AG08396 (cell line): ENCODE measurements around the gene SAA4.
"Not testable (repeated sequence)": the region's sequence is repeated elsewhere in the genome, so short reads cannot be mapped to it uniquely, and the experiment has no call there.

Source experiments
- DNase-seq: peaks from one replicate; pipeline ENCODE4 v3.0.0; 2012; ENCODE audit warnings: low spot score, mixed read lengths

The SAA4 gene, protein sequence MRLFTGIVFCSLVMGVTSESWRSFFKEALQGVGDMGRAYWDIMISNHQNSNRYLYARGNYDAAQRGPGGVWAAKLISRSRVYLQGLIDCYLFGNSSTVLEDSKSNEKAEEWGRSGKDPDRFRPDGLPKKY

DNA sequence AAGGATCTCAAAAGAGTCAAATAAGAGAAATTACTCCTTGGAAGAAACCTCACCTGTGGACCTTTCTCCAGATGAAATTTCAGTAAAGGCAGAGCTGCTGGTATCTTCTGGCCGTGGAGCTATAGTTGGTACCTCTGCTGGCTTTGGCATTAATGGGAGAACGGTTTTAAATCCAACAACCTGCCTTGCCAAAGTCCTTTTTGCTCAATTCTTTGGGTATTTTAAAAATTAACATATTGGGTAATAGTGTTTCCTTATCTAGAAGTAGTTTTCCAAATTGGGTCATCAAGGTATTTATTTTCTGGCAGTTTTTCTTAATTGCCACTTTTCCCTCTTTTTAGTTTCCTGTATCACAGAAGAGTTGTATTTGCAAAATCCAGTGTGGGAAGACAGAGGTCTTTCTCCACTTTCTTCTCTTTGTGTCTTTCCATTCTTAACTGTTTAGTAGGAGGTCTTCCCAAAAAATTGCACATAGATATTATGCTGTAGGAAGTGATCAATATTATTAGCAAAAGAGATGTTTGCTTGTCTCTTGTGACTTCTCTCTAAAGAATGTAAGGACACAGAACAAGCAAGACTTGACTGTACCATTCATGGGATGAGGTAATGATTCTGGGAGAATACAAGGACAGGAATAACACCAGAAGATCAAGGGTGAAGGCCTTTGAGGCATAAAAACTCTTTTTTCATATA lies at the start of gene SAA4:
Gene SAA4, minus strand, starts transcription at position 139 of the 693 bp plus-strand sequence. CDS start 876 bp downstream, outside the sequence.
- DNase-seq, result no peak

DNA sequence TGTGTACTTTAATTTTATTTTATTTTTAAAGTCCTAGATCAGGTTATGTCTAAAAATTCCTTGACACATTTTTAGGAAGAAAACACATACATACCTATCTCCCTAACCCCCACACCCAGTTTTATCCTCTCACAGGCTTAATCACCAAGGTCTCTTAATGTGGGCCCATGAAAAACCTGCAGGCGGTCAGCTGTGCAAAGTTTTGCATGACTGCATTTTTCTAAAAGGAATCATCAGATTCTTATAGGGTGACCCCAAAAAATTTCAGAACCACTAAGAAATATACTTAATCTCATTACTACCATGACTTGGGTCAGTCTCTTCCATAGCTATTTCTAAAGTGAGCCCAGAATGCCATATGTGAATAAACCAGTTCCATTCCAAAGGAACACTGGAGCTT lies 49.2 kb upstream of the SAA4 start:
- no peak for DNase-seq

DNA sequence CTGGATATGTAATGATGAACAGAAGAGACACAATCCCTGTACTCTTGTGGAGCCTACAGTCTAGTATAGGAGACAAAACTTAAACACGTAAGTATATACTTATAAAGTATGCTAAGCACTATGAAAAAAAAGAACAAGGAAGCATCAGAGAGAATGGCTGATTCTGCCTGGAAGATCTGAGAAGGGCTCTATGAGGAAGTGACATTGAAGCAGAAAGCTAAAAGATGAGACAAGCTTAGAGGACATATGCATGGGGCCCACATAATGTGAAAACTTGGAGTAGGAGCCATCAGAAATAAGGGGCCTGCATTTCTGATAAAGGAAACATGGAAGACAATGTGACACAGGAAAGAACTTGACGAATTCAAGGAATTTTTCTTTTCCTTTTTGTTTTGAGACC lies 46.0 kb upstream of the SAA4 start:
- no peak for DNase-seq

DNA sequence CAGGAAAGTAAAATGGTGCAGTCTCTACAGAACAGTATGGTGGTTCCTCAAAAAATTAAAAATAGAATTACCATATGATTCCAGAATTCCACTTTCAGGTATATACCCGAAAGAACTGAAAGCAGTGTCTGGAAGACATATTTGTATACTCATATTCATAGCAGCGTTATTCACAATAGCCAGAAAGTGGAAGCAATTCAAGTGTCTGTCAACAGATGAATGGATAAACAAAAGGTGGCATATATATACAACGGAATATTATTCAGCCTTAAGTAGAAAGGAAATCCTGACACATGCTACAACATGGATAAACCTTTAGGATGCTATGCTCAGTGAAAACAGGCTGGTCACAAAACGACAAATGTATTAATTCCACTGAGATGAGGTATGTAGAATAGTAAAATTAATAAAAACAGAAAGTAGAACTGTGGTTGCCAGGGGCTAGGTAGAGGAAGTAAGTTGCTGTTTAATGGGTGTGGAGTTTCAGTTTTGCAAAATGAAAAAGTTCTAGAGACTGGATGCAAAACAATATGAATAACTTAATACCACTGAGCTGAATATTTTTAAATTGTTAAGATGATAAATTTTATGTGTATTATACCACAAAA lies 43.9 kb upstream of the SAA4 start:
- no peak for DNase-seq

DNA sequence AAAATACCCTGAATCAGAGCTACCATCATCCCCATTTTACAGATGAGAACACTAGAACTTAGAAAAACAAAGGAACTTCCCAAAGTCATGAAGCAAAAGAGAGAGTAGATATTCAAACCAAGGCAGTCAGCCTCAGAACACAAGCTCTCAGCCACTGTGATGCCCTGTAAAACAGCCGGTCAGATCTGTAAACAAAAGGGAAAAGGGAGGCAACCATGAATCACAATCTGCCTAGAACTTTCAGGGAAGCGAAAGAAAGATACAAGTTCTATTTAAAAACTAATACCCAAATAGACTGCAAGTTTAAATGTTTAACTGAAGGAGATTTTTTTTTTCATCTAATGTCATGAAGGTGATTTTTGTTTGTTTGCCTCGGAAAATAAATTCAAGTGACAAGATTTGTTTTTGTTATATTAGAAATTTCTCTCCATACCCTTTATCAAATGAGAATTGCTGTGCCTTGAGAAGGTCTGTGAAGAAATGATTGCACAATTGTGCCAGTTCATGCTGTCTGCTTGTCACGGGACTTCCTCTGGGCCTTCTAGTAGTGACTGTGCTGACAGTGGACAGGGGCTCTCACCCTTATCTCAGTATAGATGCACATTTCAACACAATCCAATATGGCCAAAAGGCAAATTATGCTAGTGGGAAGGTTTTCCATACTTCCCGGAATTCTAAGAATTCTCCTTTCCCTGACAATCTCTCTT lies 41.1 kb upstream of the SAA4 start:
- DNase-seq, result no peak

DNA sequence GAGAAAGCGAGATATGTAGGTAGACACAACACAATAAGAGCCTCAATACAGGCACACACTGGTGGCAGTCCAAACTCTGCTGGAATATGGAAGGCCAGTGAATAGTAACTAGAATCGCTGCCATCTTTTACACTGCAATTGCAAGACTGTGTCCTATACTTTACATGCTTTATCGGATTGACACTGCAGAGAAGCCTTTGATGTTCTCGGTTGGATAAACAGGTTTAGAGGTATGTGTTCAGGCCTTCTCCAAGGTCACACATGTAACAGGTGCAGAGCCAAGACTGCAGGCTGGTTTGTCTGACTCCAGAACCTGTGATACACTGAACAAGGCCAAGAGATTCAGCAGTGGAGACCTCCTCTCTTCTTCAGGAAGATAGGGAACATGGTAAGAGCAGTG lies 34.6 kb upstream of the SAA4 start:
- DNase-seq, result no peak

DNA sequence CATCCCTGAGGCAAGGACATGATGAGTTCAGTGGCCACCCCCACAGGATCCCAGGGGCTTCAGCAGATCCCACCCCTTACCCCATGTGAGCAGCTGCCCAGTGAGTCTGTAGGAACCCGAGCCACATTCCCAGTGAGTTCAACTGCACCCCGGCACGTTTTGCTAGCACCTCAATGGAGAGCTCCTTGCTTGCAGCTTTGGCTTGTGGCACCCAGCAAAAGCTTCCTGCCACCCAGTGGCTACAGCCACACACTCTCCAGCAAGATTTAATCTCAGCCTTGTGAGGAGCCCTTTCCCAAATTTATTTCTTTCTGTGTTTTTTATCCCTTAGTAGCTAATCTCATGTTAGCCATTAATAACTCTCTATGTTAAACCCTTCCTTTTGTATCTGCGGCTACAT lies 33.5 kb upstream of the SAA4 start:
- no peak for DNase-seq

DNA sequence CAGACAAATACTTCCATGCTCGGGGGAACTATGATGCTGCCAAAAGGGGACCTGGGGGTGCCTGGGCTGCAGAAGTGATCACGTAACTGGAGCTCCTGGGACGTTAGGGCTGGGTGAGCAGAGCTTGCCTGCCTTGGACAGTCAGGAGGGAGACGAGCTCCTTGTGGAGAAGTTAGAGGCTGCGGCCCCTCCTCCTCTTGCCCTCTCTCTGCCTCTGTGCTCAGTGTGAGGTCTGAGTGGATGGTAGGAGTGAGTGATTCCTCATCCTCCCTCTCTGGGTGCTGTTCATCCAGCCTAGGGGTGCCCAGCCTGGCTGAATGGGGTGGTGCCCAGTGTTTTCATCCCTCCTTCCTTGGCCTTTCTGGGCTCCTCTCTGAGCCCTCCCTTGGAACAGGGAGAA lies 32.6 kb upstream of the SAA4 start:
- DNase-seq, result not testable (repeated sequence)

DNA sequence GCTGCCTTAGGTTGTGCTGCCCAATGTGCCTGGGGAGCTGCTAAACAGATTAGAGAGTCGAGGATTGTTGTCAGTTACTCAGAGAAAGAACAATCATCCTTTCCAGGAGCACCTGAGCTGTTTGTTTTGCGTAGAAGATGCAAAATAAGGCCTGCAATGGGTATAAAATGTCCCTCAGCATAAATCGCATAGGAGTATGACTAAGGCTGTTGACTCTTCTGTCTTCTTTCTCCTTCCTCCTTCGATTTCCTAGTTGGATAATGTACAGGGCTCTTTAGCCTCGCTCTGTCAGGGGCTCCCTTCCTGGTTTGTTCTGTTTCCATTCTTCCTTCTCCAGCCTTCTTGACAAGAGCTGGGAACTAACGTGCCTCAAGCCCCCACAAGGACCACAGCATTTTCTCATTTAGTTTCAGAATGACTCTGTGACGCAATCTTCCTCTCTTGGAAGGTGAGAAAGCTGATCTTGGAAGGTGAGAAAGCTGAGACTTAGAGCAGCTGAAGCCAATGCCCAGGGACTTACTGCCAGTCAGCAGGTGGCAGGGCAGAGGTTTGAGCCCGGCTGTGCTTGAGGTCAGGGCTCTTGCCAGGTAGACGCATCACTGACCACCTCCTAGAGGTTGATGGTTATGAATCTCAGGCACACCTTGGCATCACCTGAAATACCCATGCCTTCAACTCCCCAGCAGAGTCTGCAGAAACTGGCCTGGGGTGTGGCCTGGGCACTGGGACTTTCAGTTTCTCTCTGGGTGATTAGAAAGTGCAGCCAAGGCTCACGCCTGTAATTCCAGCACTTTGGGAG lies 30.9 kb upstream of the SAA4 start:
- not testable (repeated sequence) for DNase-seq

DNA sequence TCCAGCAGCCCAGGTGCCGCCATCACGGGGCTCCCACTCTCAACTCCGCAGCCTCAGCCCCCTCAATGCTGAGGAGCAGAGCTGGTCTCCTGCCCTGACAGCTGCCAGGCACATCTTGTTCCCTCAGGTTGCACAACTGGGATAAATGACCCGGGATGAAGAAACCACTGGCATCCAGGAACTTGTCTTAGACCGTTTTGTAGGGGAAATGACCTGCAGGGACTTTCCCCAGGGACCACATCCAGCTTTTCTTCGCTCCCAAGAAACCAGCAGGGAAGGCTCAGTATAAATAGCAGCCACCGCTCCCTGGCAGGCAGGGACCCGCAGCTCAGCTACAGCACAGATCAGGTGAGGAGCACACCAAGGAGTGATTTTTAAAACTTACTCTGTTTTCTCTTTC lies 29.3 kb upstream of the SAA4 start, which contains the start of gene SAA1:
Gene SAA1, plus strand, starts transcription at position 316 of the 400 bp plus-strand sequence. CDS start 624 bp downstream, outside the sequence.
- no peak for DNase-seq

DNA sequence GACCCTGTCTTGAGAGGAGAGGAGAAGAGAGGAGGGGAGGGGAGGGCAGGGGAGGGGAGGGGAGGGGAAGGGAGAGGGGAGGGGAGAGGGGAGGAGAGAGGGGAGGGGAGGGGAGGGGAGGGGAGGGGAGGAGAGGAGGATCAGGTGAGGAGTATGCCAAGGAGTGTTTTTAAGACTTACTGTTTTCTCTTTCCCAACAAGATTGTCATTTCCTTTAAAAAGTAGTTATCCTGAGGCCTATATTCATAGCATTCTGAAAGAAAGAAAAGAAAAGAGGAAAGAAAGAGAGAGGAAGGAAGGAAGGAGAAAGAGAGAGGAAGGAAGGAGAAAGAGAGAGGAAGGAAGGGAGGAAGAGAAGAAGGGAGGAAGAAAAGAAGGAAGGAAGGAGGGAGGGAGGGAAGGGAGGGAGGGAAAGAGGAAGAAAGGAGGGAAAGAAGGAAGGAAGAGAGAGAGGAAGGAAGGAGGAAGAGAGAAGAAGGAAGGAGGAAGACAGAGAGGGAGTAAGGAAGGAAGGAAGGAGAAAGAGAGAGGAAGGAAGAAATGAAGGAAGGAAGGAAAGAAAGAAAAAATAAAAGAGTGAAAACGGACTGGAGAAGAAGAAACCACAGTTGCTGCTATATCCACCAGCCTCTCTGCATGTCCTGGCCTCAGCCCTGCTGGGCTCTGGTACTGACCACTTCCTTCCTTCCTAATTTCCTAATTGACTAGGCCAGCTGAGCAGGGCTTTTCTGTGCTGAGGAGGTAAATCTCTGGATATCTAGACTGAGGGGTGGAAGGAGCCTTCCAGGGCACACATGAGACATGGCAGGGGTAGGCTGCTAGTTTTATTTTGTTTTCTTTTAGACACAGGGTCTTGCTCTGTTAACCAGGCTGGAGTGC lies 28.3 kb upstream of the SAA4 start:
- no peak for DNase-seq

DNA sequence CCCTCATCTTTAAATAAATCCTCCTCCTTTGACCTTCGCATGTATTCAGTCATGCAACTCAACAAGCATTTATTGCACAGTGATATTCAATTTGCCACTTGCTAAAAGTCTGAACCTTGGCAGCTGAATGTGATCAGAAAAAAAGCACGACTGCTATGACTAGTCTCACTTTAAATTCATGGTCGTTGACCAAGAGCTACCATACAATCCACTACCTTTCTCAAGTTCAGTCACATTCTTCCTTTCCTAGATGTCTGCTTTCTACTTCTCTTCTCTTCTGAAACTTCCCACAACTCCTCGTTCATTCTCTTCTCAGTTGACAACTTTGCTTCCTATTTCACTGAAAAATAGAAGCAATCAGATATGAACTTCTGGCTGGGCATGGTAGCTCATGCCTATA lies 27.4 kb upstream of the SAA4 start:
- DNase-seq, result no peak

DNA sequence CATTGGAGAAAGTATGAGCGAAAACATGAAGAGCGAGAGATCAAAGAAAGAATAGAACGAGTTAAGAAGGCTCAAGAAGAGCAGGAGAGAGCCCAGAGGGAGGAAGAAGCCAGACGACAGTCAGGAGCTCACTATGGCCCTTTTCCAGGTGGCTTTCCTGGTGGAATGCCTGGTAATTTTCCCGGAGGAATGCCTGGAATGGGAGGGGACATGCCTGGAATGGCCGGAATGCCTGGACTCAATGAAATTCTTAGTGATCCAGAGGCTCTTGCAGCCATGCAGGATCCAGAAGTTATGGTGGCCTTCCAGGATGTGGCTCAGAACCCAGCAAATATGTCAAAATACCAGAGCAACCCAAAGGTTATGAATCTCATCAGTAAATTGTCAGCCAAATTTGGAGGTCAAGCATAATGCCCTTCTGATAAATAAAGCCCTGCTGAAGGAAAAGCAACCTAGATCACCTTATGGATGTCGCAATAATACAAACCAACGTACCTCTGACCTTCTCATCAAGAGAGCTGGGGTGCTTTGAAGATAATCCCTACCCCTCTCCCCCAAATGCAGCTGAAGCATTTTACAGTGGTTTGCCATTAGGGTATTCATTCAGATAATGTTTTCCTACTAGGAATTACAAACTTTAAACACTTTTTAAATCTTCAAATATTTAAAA lies 26.2 kb upstream of the SAA4 start:
- not testable (repeated sequence) for DNase-seq

DNA sequence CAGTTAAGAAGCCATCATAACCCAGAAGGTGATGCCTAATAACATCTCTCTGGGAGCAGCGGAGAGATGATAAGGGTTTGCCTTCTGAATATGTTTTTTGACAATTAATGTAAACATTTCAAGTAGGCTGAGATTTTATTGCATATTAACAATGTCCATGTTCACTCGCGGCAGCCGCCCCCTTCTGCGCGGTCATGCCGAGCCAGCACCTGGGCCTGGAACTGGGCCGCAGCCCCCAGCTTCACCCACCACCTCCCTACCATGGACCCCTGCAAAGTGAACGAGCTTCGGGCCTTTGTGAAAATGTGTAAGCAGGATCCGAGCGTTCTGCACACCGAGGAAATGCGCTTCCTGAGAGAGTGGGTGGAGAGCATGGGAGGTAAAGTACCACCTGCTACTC lies 25.1 kb upstream of the SAA4 start:
- DNase-seq, result no peak

DNA sequence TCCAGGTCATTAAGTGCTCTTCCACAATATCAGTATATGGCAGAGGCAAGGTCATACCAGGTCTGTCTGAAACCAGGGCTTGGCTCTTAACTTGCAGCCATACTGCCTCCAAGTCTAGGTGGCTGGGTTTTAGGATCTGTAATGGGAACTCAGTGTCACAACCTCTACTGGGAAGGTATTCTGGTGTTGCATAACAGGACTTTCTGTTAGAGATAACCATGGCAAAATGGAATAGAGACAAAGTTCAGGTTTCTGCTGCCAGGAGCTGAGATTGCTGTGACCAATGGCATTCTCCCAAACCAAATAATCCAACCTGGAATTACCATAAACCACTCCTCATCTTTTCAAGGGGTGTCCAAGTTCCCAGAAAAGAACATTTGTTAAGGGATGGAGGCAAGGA lies 22.7 kb upstream of the SAA4 start:
- no peak for DNase-seq

DNA sequence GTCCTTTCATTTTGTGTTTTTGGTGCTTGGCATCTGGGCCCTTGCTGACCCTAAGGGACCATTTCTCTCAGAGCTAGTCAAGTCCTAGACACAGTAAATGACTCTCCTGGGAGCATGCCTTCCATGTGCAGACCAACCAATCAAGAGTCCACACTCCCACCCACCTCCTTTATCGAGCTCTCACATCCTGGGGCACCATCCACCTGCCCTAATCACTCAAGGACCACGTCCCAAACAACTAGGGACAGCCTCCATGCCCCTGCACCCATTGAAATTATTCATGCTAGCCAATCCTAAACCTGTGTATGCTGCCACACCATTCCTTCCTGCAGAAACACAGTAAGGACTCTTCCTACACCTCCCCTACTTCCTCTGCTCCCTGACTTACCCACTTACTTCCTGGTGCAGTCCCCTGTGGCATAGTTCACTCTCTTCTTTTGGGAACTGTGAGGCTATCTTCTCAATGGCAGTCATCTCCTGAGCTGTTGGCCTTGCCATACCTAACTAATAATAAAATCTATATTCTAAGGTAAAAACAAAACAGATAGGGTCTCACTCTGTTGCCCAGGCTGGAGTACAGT lies 18.3 kb upstream of the SAA4 start:
- no peak for DNase-seq

DNA sequence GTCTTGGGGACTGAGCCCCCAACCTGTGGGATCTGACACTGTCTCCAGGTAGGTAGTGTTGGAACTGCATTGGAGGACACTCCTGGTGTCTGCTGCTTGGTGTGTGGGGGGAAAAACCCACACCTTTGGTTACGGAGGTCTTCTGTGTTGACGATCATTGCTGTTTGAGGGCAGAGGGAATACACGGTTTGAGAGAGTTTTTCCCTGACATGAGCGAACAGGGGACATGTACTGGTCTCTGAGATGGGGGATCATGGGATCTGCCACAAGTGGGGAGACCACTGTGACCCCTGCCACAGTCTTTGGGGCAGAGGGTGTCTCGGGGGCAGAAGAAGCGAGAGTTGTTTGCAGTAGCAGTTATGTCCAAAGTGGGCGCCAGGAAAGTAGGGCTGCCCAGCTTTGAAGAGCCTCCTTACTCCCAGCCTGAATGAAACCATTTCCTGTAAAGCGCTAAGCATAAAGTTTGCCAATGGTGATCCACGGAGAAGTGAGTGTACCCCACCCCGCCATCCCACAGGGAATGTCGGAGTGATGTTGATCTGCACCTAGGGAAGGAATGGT lies 17.3 kb upstream of the SAA4 start:
- no peak for DNase-seq

DNA sequence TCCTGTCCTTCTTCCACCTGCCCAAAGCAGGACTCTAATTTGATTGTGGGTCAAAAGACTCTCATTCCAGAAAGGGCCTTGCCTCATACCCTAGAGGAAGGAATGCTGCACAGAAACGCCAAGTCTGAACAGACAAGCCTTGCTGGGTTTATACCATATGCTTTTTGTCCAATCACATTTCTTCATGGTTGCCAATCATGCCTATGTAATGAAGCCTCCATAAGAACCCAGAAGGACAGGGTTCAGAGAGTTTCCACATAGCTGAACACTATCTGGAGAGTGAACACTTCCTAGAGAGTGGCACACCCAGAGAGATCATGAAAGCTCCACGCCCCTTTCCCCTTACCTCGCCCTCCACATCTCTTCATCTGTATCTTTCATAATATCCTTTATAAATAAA lies 16.6 kb upstream of the SAA4 start:
- no peak for DNase-seq

DNA sequence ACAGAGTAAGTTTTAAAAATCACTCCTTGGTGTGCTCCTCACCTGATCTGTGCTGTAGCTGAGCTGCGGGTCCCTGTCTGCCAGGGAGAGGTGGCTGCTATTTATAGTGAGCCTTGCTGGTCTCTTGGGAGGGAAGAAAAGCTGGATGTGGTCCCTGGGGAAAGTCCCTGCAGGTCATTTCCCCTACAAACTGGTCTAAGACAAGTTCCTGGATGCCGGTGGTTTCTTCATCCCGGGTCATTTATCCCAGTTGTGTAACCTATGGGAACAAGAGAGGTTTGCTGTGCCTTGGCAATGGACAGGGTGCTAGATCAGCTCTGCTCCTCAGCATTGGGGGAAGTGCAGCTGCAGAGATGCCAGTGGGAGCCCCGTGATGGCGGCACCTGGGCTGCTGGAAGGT lies 12.0 kb upstream of the SAA4 start, which contains the start of gene SAA2:
Gene SAA2, minus strand, starts transcription at position 108 of the 400 bp plus-strand sequence. CDS start 657 bp downstream, outside the sequence.
- no peak for DNase-seq

DNA sequence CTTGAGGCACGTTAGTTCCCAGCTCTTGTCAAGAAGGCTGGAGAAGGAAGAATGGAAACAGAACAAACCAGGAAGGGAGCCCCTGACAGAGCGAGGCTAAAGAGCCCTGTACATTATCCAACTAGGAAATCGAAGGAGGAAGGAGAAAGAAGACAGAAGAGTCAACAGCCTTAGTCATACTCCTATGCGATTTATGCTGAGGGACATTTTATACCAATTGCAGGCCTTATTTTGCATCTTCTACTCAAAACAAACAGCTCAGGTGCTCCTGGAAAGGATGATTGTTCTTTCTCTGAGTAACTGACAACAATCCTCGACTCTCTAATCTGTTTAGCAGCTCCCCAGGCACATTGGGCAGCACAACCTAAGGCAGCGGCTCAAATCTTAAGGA lies 10.6 kb upstream of the SAA4 start:
- DNase-seq, result not testable (repeated sequence)
